HAP-1 (cell line): ENCODE data around the gene AIM2.
A peak's percentile ranks its signal among the peaks of the same experiment; 100 is the strongest.

Experiments used
- DNase-seq, 2 experiments: peaks; one replicate each; pipeline ENCODE4 v3.0.0-alpha.2; 2016 to 2020; ENCODE audit warnings: low spot score in 2 of 2
- H3K27me3 ChIP-seq: fragments of 250-450 bp; sonication (Bioruptor Pico); 2 replicates; pipeline ENCODE4 v1.5.1; 2020; ENCODE audit warnings: low read depth, mild to moderate bottlenecking, moderate library complexity
- H3K36me3 ChIP-seq: fragments of 250-450 bp; sonication (Bioruptor Pico); replicated peaks from 2 replicates; pipeline ENCODE4 v1.5.1; 2020; ENCODE audit warnings: mild to moderate bottlenecking
- H3K4me1 ChIP-seq: fragments of 250-450 bp; sonication (Bioruptor Pico); 2 replicates; pipeline ENCODE4 v1.5.1; 2020; ENCODE audit warnings: mild to moderate bottlenecking
- H3K4me3 ChIP-seq: fragments of 250-450 bp; sonication (Bioruptor Pico); 2 replicates; pipeline ENCODE4 v1.5.1; 2020; ENCODE audit warnings: mild to moderate bottlenecking, moderate library complexity
- H3K9me3 ChIP-seq: fragments of 250-450 bp; sonication (Bioruptor Pico); 2 replicates; pipeline ENCODE4 v1.5.1; 2020; ENCODE audit warnings: mild to moderate bottlenecking, moderate library complexity
- in situ Hi-C: fragments of 300-500 bp; cut with MboI; formaldehyde crosslinking; loops from 3 replicates; pipeline ENCODE4 v1.14.3; 2020; ENCODE audit warnings: low sequenced_read_pairs, inconsistent platforms, mixed read lengths

Gene AIM2

GRCh38 chr1:159089184-159089791, 12.7 kb upstream of the AIM2 start:
- in situ Hi-C loops: no loop called here
- DNase-seq: no peak
- no peaks in the 10 kb centered on the region for H3K27me3 ChIP-seq
- H3K9me3 ChIP-seq: no peaks in the 10 kb centered on the region
- no peak overlapping the region for H3K4me3 ChIP-seq
- no peaks in the 10 kb centered on the region for H3K36me3 ChIP-seq
- no peaks in the 10 kb centered on the region for H3K4me1 ChIP-seq

- no peaks in the 10 kb centered on the region for H3K4me1 ChIP-seq
- H3K4me3 ChIP-seq: no peak overlapping the region
- H3K9me3 ChIP-seq: no peaks in the 10 kb centered on the region
- no peaks in the 10 kb centered on the region for H3K27me3 ChIP-seq
- no peak for DNase-seq
- H3K36me3 ChIP-seq: no peaks in the 10 kb centered on the region
- in situ Hi-C loops: no loop called here
Measured at GRCh38 chr1:159088546-159089183, 12.1 kb upstream of the AIM2 start.

DNA sequence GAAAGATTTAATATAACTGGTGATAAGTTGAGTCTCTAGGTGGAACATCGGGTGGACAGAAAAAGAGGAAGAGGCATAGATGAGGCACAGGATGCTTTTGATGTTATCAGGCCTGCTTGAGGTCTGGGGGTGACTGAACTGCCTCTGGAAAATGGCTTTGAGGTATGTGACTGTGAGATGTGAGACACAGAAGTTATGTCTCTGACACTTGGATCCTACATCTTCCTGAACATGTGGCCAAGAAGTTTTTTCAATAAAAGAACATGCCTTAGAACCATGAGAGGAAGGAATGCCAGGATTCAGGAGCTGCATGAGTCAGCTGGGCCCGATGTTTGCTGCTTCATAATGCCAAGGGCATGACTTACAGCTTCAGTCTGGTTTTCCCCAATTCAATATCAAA, 11.5 kb upstream of the AIM2 start:
- Histone ChIP-seq H3K4me1 (no peaks in the 10 kb centered on the region), H3K4me3 (no peak overlapping the region), H3K36me3 (no peaks in the 10 kb centered on the region), H3K27me3 (no peaks in the 10 kb centered on the region), H3K9me3 (no peaks in the 10 kb centered on the region)
- DNase-seq: no peak
- in situ Hi-C loops: no loop called here

DNA sequence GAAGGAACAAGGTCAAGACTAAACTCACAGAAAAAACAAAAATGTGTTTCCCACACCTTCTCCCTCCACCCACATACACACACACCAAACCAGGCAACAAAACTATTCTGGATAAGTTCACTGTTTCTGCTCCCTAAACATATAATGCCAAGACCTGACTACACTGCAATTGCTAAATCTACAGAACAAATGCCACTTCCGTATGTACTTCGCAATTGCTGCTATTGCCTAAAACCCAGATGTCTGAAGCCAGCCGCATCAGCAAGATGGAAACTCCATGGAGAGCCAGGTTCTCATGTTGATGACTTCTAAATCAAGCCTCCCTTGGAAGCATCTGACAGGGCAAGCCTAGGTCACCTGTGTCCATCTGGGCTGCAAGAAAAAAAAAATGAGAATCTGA, 8.3 kb upstream of the AIM2 start:
- no peaks in the 10 kb centered on the region for H3K36me3 ChIP-seq
- H3K4me3 ChIP-seq: no peak overlapping the region
- no peaks in the 10 kb centered on the region for H3K4me1 ChIP-seq
- DNase-seq: no peak
- in situ Hi-C loops: no loop called here
- no peaks in the 10 kb centered on the region for H3K9me3 ChIP-seq
- no peaks in the 10 kb centered on the region for H3K27me3 ChIP-seq

DNA sequence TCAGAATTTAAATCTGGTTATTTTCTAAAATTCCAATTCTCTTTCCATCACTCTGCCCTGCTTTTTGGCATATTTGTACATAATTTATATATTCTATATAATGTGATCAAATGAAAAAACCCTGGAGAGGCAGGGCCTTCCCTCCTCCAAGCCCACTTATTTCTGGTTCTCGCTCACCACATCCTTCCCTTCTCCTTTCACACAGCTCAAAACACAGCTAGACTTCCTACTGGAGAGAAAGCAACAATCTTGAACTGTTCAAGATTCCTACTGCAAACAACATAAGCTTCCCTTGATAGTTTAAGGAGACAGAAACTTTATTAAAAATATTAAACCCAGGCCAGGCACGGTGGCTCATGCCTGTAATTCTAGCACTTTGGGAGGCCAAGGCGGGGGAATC, 7.6 kb upstream of the AIM2 start:
- in situ Hi-C loops: no loop called here
- H3K4me1 ChIP-seq: no peaks in the 10 kb centered on the region
- H3K27me3 ChIP-seq: no peaks in the 10 kb centered on the region
- H3K4me3 ChIP-seq: no peak overlapping the region
- DNase-seq: no peak
- no peaks in the 10 kb centered on the region for H3K36me3 ChIP-seq
- H3K9me3 ChIP-seq: no peaks in the 10 kb centered on the region

- Histone ChIP-seq H3K9me3 (no peaks in the 10 kb centered on the region), H3K4me1 (no peaks in the 10 kb centered on the region), H3K27me3 (no peaks in the 10 kb centered on the region), H3K4me3 (no peak overlapping the region), H3K36me3 (no peaks in the 10 kb centered on the region)
- no peak for DNase-seq
- in situ Hi-C loops: no loop called here
Measured at GRCh38 chr1:159083013-159083412, 6.4 kb upstream of the AIM2 start.

GRCh38 chr1:159081626-159082025, 5.1 kb upstream of the AIM2 start:
- no peaks in the 10 kb centered on the region for H3K9me3 ChIP-seq

DNA sequence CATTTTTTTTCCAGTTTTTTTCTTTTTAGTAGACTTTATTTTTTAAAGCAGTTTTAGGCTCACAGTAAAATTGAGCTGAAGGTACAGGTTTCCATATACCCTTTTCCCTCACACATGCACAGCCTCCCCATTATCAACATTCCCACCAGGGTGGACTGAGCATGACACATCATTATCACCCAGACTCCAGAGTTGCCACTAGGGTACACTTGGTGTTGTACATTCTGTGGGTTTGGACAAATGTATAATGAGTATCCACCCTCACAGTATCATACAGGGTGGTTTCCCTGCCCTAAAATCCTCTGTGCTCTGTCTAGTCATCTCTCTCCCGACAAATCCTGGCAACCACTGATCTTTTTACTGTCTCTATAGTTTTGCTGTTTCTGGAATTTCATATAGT, 3.0 kb upstream of the AIM2 start:
- Histone ChIP-seq H3K4me1 (no peaks in the 10 kb centered on the region), H3K36me3 (no peaks in the 10 kb centered on the region), H3K27me3 (no peaks in the 10 kb centered on the region), H3K4me3 (no peak overlapping the region), H3K9me3 (no peaks in the 10 kb centered on the region)
- in situ Hi-C loops: no loop called here
- DNase-seq: no peak

More at GRCh38 chr1:159081626-159082025, 5.1 kb upstream of the AIM2 start:
- no peaks in the 10 kb centered on the region for H3K27me3 ChIP-seq
- DNase-seq: no peak
- H3K4me3 ChIP-seq: no peak overlapping the region
- in situ Hi-C loops: no loop called here
- no peaks in the 10 kb centered on the region for H3K36me3 ChIP-seq
- H3K4me1 ChIP-seq: no peaks in the 10 kb centered on the region

DNA sequence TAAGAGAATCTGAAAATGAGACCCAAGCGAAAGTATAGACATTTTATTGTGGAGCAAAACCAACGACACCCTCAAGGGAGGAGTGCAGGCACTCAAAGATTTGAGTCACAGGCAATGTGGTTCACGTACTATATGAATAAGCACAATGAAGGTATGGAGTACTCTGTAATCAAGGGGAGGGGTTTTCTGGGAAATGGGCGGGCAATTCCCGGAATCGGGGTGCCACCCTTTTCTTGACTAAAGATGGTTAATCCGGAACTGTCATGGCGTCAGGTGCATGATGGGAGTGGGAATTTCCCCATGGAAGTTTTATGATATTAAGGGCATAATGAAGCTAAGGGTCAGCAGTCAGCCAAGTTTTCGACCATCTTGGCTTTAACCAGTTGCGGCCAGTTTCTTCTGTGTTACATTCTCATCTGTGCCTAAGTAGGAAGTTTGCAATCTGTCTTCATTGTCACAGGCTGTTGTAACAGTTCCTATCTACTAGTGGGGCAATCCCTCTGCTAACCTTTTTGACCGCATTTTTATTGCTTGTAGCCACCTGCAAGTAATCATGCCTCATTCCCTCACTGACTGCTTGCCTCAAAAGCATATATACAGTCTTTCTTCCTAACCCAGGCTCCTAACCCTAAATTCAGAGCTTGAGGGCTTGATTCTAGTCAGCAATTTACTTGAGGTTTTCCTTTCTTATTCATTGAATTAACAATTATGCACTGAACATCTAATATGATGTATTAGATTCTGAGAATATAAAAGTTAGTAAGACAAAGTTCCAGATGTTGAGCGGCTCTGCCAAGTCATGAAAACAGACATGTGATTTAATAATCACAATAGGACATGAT, 775 bp upstream of the AIM2 start:
- no peaks in the 10 kb centered on the region for H3K27me3 ChIP-seq
- in situ Hi-C loops: no loop called here
- DNase-seq: peak in 1 of 2 experiments; percentile 8
- no peaks in the 10 kb centered on the region for H3K36me3 ChIP-seq
- no peak overlapping the region for H3K4me3 ChIP-seq
- H3K4me1 ChIP-seq: no peaks in the 10 kb centered on the region
- H3K9me3 ChIP-seq: no peaks in the 10 kb centered on the region

GRCh38 chr1:159071970-159072582, 4.5 kb downstream of the AIM2 start:
- no peaks in the 10 kb centered on the region for H3K9me3 ChIP-seq
- DNase-seq: peak in 1 of 2 experiments; percentile 59
- H3K27me3 ChIP-seq: no peaks in the 10 kb centered on the region
- H3K4me3 ChIP-seq: no peak overlapping the region
- no peaks in the 10 kb centered on the region for H3K4me1 ChIP-seq
- no peaks in the 10 kb centered on the region for H3K36me3 ChIP-seq
- in situ Hi-C loops: loop anchor here (25.0 kb wide), 1 partner anchor 860 kb away; no protein-coding TSS in a partner anchor

GRCh38 chr1:159068886-159069285, 7.7 kb downstream of the AIM2 start:
- DNase-seq: no peak
- Histone ChIP-seq H3K36me3 (no peaks in the 10 kb centered on the region), H3K9me3 (no peaks in the 10 kb centered on the region), H3K4me3 (no peak overlapping the region), H3K4me1 (no peaks in the 10 kb centered on the region), H3K27me3 (no peaks in the 10 kb centered on the region)
- in situ Hi-C loops: loop anchor here (25.0 kb wide), 1 partner anchor 857 kb away; no protein-coding TSS in a partner anchor

GRCh38 chr1:159067699-159068621, 8.6 kb downstream of the AIM2 start:
- no peak for DNase-seq
- in situ Hi-C loops: loop anchor here (25.0 kb wide), 1 partner anchor 856 kb away; no protein-coding TSS in a partner anchor
- Histone ChIP-seq H3K4me1 (no peaks in the 10 kb centered on the region), H3K27me3 (no peaks in the 10 kb centered on the region), H3K9me3 (no peaks in the 10 kb centered on the region), H3K36me3 (no peaks in the 10 kb centered on the region), H3K4me3 (no peak overlapping the region)

DNA sequence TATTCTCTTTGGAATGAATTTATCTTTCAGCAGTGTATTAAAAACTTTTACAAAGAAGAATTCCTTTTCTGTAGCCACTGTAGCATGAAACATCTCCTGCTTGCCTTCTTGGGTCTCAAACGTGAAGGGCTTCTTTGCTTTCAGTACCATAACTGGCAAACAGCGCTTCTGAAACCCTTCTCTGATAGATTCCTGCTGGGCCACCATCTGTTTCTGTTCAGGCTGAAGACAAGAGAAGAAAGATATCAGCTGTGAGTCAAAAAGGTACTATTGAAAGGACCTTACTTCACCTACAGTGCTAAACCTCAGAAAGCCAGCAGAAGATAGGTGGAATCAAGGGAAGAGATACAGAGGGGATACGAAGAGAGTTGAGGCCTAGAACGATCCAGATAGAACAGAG, 10.5 kb downstream of the AIM2 start:
- no peaks in the 10 kb centered on the region for H3K9me3 ChIP-seq
- DNase-seq: no peak
- H3K4me1 ChIP-seq: no peaks in the 10 kb centered on the region
- in situ Hi-C loops: loop anchor here (25.0 kb wide), 1 partner anchor 854 kb away; no protein-coding TSS in a partner anchor
- no peaks in the 10 kb centered on the region for H3K27me3 ChIP-seq
- H3K36me3 ChIP-seq: no peaks in the 10 kb centered on the region
- H3K4me3 ChIP-seq: no peak overlapping the region
